Measurements from ENCODE around the gene HSD3B1.
"Not testable (repeated sequence)": the region's sequence is repeated elsewhere in the genome, so short reads cannot be mapped to it uniquely, and the experiment has no call there.

HSD3B1 gene

DNA sequence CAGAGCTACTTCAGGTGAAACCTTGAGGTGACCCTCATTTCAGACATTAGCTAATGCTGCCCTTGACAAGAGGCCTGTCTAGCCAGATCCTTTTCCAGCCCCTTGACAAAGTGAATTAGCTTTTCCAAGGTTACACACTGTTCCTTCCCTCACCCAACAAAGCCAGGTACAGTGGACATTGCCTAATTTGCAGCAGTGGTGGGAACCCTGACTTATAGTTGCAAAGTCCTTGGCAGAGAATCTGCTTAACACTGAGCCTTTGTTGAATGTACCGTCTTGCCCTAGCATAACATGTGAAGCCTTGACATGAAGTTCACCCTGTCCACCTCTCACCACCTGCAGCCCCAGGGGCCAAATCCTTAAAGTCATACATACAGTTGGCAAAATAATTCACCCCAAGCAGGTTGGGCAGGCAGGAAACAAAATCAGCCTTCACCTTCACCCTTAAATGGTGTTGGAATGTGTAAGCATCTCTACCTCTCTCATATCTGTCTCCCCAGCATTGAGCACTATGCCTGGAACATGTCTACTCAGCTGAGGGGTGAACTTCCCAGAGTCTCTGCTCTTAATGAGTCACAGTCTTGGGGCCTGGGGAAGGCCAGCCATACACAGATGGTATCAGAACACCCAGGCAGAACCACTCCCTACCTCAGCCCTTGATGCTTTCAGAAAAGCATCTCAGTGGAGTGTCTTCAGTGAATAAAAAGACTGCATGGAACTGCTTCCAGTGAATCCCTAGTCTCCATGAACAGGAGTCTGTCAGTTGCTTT is 46.5 kb downstream of the HSD3B1 start:
- not testable (repeated sequence) for DNase-seq

GRCh38 chr1:119554183-119554582 is 47.2 kb downstream of the HSD3B1 start:
- peak in 23 of 56 donors; percentile 1 to 44 (median 10) for DNase-seq

DNA sequence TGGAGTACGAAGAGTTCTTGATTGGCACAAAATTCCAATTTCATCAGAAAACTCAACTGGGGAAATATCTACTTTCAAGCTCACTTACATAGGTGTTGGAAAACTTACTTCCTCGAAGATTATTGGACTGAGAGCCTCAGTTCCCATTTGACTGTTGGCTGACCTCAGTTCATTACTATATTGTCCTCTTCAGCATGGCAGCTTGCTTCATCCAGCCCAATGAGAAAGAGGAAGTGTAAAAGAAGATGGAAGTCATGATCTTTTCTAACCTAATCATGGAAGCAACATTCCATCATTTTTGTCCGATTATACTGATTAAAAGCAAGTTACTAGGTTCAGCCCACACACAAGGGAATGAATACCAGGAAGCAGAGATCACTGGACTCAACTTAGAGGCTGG is 49.4 kb downstream of the HSD3B1 start:
- DNase-seq, result no peak

DNA sequence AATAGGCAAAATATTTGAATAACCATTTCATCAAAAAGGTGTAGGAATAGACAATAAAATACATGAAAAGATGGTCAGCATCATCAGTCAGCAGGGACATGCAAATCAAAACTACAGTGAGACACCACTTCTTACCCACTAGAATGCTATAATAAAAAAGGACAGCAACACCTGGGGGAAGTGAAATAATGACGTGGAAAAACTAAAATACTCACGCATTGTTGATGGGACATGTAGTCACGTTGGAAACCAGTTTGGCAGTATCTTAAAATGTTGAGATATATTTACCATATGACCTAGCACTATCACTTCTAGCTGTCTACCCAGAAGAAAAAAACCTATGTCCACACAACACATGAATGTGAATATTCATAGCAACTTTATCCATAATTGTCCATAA is 53.4 kb downstream of the HSD3B1 start:
- DNase-seq, result not testable (repeated sequence)

DNA sequence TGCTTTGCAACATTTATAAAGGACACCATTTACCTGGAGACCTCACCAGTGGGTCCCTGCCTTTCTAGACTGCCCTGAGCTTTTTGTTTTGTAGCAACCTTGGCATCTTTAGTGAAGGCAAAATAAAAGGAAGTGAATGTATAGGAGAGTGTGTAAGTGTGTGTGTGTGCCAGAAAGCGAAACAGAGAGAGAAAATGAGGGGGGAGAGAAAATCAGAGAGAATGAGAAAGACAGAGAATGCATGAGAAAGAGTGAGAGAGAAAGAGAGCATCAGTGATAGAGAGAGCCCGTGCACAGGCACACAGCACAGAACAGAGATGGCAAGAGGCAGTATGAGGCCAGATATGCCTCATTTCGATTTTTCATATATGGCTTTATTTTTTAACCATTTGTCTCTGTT is 57.5 kb downstream of the HSD3B1 start:
- no peak for DNase-seq
